PC-9 (cell line): ENCODE measurements around the gene NCOA5. TPM values are rescaled to one million over a fixed set of nuclear protein-coding genes. Genes with fewer than 3 reads are reported as not detected.

Source experiments
- BruUV-seq: library from RNA; stranded (reverse); fragments of 400-500 nt; replicated peaks from 2 replicates; lab custom pipeline; 2021; lab: Mats Ljungman, UMichigan
- CTCF ChIA-PET: fragments of 300-600 bp; sonication (Branson Sonifier 250); formaldehyde crosslinking; loops from one replicate; lab custom pipeline; 2022; ENCODE audit warnings: antibody characterized with exemption; lab: Charles Lee
- POLR2A ChIA-PET: fragments of 300-600 bp; sonication (Branson Sonifier 250); formaldehyde crosslinking; loops from one replicate; lab custom pipeline; 2022; ENCODE audit warnings: antibody characterized with exemption; ENCODE audit not compliant: unreplicated experiment; lab: Charles Lee
- DNase-seq, 2 experiments: peaks; one replicate each; pipeline versions ENCODE4 v3.0.0 to v3.0.0-alpha.2; 2015 to 2022; ENCODE audit warnings: mixed read lengths in 1 of 2
- H2AFZ ChIP-seq: fragments of 200-600 bp; sonication (generic); 2 replicates; pipeline ENCODE4 v1.8.1; 2017; ENCODE audit warnings: antibody characterized with exemption
- H3F3A ChIP-seq: fragments of 200-600 bp; sonication (generic); 2 replicates; pipeline ENCODE4 v1.8.1; 2017; ENCODE audit warnings: antibody characterized with exemption, mild to moderate bottlenecking, low read depth; ENCODE audit not compliant: insufficient read depth
- H3K27ac ChIP-seq: fragments of 200-600 bp; sonication (generic); 2 replicates; pipeline ENCODE4 v1.6.1; 2016; ENCODE audit warnings: mixed run types
- H3K27me3 ChIP-seq: fragments of 200-600 bp; sonication (generic); 2 replicates; pipeline ENCODE4 v1.6.1; 2016; ENCODE audit warnings: low read depth, mixed run types; ENCODE audit not compliant: insufficient read depth
- H3K36me3 ChIP-seq: fragments of 200-600 bp; sonication (generic); 2 replicates; pipeline ENCODE4 v1.6.1; 2016; ENCODE audit warnings: low read depth, mixed run types
- H3K4me1 ChIP-seq: fragments of 200-600 bp; sonication (generic); replicated peaks from 2 replicates; pipeline ENCODE4 v1.6.1; 2016; ENCODE audit warnings: mixed run types; ENCODE audit not compliant: insufficient read depth
- H3K4me2 ChIP-seq: fragments of 200-600 bp; sonication (generic); 2 replicates; pipeline ENCODE4 v1.6.1; 2017; ENCODE audit warnings: mixed run types
- H3K4me3 ChIP-seq: fragments of 200-600 bp; sonication (generic); 2 replicates; pipeline ENCODE4 v1.6.1; 2016; ENCODE audit warnings: mixed run types
- H3K79me2 ChIP-seq: fragments of 200-600 bp; sonication (generic); 2 replicates; pipeline ENCODE4 v1.6.1; 2017; ENCODE audit warnings: low read depth, mixed run types
- H3K9me2 ChIP-seq: fragments of 200-600 bp; sonication (generic); 2 replicates; pipeline ENCODE4 v1.8.1; 2017; ENCODE audit warnings: mild to moderate bottlenecking; ENCODE audit not compliant: insufficient read depth
- H3K9me3 ChIP-seq: fragments of 200-600 bp; sonication (generic); 2 replicates; pipeline ENCODE4 v1.8.1; 2016; ENCODE audit warnings: low read depth; ENCODE audit not compliant: insufficient read depth
- H4K20me1 ChIP-seq: fragments of 200-600 bp; sonication (generic); 2 replicates; pipeline ENCODE4 v1.8.1; 2017; ENCODE audit not compliant: insufficient read depth
- CTCF ChIP-seq: fragments of 200-600 bp; sonication (generic); conservative IDR thresholded peaks from 2 replicates; pipeline ENCODE4 v1.6.1; 2017; ENCODE audit warnings: mixed run types, antibody characterized with exemption, mild to moderate bottlenecking, moderate library complexity
- EZH2 ChIP-seq: fragments of 200-600 bp; sonication (generic); IDR thresholded peaks from 2 replicates; pipeline ENCODE4 v1.8.0; 2017; ENCODE audit warnings: antibody characterized with exemption, low read depth
- intact Hi-C: fragments of 100-400 bp; cut with micrococcal nuclease; formaldehyde crosslinking; loops from one replicate; pipeline ENCODE4 v1.10.0; 2022; ENCODE audit not compliant: unreplicated experiment
- total RNA-seq: library from RNA; stranded (reverse); gene quantifications from 2 replicates; pipeline ENCODE4 v1.2.3, GENCODE V29; 2021

The NCOA5 gene
- total RNA-seq, 1 experiment from 2014 or later, result 28.1 TPM

- CTCF ChIA-PET, result no interaction called here
- H3K9me2 ChIP-seq, result no peaks in the 10 kb centered on the region
- no peak for TF ChIP-seq EZH2
- no peak for TF ChIP-seq CTCF
- no peak overlapping the region for H3K4me2 ChIP-seq
- no peaks in the 10 kb centered on the region for H3K4me1 ChIP-seq
- peaks cover 99% of the 10 kb centered on the region for H3K27me3 ChIP-seq
- H2AFZ ChIP-seq, result no peak overlapping the region
- H3K36me3 ChIP-seq, result no peaks in the 10 kb centered on the region
- no peak overlapping the region for H3K27ac ChIP-seq
- no peaks in the 10 kb centered on the region for H3K79me2 ChIP-seq
- no TSS peak for BruUV-seq
- intact Hi-C loops, result no loop called here
- H4K20me1 ChIP-seq, result no peaks in the 10 kb centered on the region
- POLR2A ChIA-PET, result no interaction called here
- H3K4me3 ChIP-seq, result no peak overlapping the region
- H3K9me3 ChIP-seq, result peaks cover 4% of the 10 kb centered on the region
- H3F3A ChIP-seq, result no peaks in the 10 kb centered on the region
- peak in 1 of 2 experiments; percentile 3 for DNase-seq
Observed at GRCh38 chr20:46104262-46104661, 14.5 kb upstream of the NCOA5 start.

- H3K79me2 ChIP-seq, result no peaks in the 10 kb centered on the region
- H3K4me1 ChIP-seq, result no peaks in the 10 kb centered on the region
- POLR2A ChIA-PET, result no interaction called here
- no peaks in the 10 kb centered on the region for H3K36me3 ChIP-seq
- H2AFZ ChIP-seq, result no peak overlapping the region
- H3K4me2 ChIP-seq, result no peak overlapping the region
- H3K27ac ChIP-seq, result no peak overlapping the region
- peaks cover 4% of the 10 kb centered on the region for H3K9me3 ChIP-seq
- no peak overlapping the region for H3K4me3 ChIP-seq
- CTCF ChIA-PET, result no interaction called here
- H4K20me1 ChIP-seq, result no peaks in the 10 kb centered on the region
- BruUV-seq, result no TSS peak
- no peaks in the 10 kb centered on the region for H3K9me2 ChIP-seq
- no peak for TF ChIP-seq EZH2
- no peak for TF ChIP-seq CTCF
- intact Hi-C loops, result no loop called here
- H3K27me3 ChIP-seq, result peaks cover 99% of the 10 kb centered on the region
- no peaks in the 10 kb centered on the region for H3F3A ChIP-seq
- peak in 1 of 2 experiments; percentile 17 for DNase-seq
Observed at GRCh38 chr20:46102940-46103339, 13.2 kb upstream of the NCOA5 start.

GRCh38 chr20:46101957-46102356 lies 12.2 kb upstream of the NCOA5 start:
- H3K79me2 ChIP-seq, result no peaks in the 10 kb centered on the region
- no peaks in the 10 kb centered on the region for H3K4me1 ChIP-seq
- peaks cover 4% of the 10 kb centered on the region for H3K9me3 ChIP-seq
- H2AFZ ChIP-seq, result no peak overlapping the region
- H3K9me2 ChIP-seq, result no peaks in the 10 kb centered on the region
- H4K20me1 ChIP-seq, result no peaks in the 10 kb centered on the region
- no peak overlapping the region for H3K4me2 ChIP-seq
- H3K36me3 ChIP-seq, result no peaks in the 10 kb centered on the region
- ChIA-PET POLR2A (interaction anchor here (0.6 kb wide), 1 partner anchor 245 kb away, joined by 5 read pairs; no protein-coding TSS in a partner anchor), CTCF (no interaction called here)
- no peak overlapping the region for H3K27ac ChIP-seq
- no peaks in the 10 kb centered on the region for H3F3A ChIP-seq
- peaks cover 100% of the 10 kb centered on the region for H3K27me3 ChIP-seq
- no TSS peak for BruUV-seq
- intact Hi-C loops, result no loop called here
- no peak overlapping the region for H3K4me3 ChIP-seq
- no peak for DNase-seq
- TF ChIP-seq CTCF, result no peak
- no peak for TF ChIP-seq EZH2
